Non-pigmented ciliary epithelial cell (primary cell): ENCODE results near the gene TRMT44.
"Not testable (repeated sequence)": the region's sequence is repeated elsewhere in the genome, so short reads cannot be mapped to it uniquely, and the experiment has no call there.

Experiments used
- DNase-seq: peaks from one replicate; pipeline ENCODE4 v3.0.0-alpha.2; 2010; ENCODE audit warnings: low read depth

Gene TRMT44

GRCh38 chr4:8469550-8469949 lies 29.0 kb downstream of the TRMT44 start:
- DNase-seq: no peak

DNA sequence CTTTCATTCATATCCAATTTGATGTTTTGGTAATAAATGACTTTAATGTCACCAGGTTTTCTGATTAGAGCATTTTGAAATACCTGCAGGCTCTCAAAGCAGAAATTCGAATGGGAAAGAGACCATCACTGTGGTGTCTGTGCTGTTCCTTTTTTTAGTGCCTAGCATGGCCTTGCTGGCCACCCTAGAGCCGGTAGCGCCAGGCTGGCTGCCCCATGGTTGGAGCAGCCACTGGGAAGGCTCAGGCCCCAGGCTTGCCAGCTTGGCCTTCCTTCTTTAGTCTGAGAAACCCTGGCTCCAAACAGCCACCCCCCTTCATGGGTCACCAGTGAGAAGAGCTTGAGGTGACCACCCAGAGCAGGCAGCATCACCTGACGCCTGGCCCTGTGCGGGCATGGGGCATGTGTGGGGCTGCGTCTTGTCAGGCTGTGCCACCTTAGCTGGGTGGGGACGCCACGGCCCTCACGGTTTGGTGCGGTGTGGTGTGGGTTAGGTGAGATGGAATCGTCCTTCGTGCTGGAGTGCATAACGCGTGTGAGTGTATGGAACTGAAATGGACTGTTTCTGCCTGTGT lies 30.0 kb downstream of the TRMT44 start:
- no peak for DNase-seq

DNA sequence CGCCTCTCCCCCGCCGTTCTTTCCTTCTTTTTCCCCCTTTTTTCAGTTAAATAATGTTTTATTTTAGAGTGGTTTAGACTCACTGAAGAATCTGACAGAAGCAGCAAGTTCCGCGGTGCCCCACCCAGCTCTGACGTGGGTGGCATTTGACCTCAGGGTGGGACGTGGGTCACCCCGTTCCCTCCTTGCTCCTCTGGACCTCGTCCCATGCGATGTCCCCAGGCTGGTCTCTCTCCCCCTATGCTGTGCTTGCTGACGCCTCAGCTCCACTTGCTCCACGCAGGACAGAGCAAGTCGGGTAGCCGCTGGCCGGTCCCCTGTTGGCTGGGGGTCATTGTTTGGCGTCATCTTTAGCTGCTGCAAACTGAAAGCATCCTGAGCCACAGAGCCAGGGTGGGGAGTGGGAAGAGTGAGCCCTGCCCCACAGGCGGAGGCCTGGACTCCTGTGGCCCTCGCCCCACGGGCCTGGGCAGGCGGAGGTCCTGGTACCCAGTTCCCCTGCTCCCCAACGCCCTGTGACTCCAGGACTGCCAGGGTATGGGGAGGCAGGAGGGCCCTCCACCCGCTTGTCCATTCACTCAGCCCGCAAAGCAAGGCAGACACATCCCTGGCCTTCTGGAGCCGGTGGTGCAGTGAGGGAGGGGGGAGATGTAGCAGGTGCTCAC lies 30.8 kb downstream of the TRMT44 start:
- DNase-seq: no peak

GRCh38 chr4:8472158-8472688 lies 31.6 kb downstream of the TRMT44 start:
- DNase-seq: no peak

GRCh38 chr4:8472689-8473197 lies 32.2 kb downstream of the TRMT44 start:
- peak; percentile 91 for DNase-seq

- no peak for DNase-seq
Observed at GRCh38 chr4:8473198-8473919, 32.8 kb downstream of the TRMT44 start.

- DNase-seq: no peak
Observed at GRCh38 chr4:8473920-8474590, 33.5 kb downstream of the TRMT44 start.

- DNase-seq: no peak
Observed at GRCh38 chr4:8474856-8475255, 34.3 kb downstream of the TRMT44 start.

DNA sequence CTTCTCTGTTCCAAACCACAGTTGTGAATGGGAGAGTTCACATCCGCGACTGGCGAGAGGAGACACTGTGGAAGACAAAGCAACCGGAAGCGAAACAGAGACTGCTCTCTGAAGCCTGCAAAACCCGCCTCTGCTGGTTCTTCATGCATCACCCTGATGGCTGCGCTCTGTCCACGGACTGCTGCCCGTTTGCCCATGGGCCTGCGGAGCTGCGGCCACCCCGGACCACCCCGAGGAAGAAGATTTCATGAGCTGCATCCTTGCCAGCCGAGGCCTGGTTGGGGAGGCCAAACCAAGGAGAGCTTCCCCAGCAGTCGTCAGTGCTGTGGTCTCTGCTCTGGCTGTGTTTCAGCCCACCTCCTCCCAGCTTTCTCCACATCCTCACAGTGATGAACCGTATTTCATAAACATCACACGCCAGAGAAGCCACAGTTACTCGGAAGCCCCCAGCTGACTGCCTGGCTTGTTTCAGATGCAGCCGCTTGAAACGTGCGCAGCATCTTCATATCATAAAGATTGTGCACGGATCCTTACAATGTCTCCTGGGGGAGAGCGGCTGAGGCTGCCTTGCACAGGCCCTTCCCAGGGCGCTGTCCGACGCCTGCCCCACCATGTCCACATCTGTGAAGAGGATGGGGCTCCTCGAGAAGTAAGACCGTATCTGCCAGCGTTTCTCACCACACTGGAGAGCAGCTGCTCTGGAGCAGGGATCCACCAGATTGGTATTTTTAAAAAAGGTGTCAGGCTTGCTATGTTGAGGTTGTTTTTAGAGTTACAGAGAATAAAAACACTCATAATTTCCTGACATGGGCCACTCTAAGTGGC lies 35.4 kb downstream of the TRMT44 start:
- DNase-seq: no peak

DNA sequence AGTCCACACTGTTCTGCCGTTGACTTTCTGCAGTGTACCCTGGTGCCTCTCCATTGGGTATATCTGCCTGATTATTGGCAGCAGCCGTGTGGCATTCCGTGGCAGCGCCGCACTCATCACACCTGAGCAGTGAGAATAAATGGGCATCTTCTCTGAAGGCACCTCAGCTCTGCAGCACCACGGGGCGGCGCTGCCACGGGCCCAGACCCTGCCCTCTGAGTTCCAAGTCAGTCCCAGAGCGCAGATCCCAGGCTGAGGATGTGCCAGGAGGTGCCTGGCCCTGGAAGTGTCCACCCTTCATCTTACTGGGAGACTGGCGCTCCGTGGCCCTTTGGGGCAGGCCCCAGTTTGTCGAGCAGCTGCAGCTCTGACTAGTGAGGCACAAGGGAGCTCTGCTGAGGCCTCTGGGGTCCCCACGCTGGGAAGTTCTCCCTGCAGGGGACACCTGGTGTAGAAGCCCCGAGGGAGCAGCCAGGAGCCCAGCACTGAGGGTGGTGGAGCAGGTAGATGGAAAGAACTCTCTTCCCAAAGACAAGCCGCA lies 36.6 kb downstream of the TRMT44 start:
- no peak for DNase-seq

DNA sequence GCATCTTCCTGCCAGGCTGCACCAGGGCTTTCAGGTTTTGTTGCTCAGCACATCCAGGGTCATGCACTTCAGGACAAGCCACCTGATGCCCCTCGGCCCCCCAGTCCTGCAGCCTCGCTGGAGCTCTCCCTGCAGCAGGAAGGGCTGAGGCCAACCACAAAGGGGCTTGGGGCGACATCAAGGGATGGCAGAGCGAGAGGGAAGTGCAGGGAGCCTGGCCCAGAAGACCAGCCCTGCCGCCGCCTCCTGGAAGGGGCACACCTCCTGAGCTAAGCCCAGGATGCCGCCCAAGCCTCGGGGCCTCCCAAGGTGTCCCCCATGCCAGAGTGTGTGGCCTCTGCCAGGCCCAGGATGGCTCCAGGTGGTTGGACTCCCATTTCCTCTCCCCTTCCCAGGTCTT lies 37.1 kb downstream of the TRMT44 start:
- no peak for DNase-seq

GRCh38 chr4:8478371-8478770 lies 37.8 kb downstream of the TRMT44 start:
- DNase-seq: no peak

DNA sequence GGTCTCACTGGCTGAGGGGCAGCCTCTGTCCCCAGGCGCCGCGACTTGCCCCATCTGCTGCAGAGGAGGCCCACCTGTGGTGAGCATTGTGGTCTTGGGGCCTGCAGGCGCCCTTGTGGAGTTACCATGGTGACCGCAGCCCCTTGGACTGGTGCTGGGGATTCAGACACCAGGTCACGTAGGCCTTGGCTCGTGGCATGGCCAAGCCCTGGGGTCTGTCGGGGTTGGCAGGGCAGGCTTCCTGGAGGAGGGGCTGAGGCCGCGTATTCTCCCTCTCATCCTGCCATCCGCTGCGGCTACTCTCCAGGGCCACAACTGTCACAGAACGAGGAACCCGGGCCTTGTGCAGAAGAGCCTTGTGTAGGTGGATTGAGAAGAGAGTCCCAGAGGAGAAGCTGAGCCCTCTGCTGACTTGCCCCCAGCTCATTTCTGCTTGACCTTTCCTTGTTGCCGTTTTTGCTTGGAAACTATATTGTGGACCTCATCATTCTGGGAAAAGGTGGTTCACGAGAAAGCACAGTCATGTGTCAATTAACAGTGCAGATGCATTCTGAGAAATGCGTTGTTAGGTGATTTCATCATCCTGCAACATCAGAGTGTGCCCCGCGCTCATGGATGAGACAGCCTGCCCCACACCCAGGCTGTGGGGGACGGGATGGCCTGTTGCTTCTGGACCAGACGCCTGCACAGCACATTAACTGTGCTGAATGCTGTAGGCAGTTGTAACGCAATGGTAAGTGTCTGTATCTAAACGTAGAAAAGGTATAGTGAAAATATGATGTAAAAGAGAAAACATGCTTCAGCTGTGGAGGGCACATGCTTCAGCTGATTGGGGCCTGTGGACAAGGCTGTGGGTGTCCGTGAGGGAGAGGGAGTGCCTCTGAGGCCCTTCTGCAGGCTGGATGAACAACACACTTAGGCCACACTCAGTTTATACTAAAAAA lies 38.5 kb downstream of the TRMT44 start:
- no peak for DNase-seq

DNA sequence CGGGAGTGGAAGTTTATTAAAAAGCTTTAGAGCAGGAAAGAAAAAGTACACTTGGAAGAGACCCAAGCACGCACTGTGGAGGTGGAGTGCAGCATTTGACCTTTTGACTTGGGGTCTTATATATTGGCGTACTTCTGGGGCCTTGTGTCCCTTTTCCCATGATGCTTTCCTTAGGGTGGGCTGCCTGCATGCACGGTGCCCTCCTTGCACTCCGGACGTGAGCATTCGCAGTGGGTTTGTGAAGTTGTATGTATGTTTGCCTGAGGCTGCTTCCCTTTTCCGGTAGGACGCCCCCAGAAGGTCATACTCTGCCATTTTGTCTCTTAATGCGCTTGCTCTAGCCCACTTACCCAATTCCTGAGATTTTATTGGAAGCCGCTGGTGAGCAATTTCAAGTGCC lies 39.6 kb downstream of the TRMT44 start:
- DNase-seq: no peak

DNA sequence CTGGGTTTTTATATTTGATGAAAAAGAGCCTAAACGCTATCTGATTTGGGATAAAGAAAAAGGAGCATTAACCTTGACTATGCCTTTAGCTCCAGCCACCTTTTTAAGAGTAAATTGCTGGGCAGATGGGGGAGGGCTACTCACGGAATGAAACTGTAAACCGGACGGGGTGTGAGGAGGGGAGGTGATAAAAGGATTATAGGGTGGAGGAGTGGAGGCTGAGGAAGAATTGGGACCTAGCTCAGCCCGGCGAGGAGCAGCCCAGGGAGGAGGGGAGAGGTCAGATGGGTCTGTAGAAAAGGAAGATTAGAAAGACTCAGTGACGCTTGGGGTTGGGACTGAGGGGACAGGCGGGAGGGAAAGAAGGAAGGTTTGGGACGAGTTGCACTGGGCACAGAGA lies 46.1 kb downstream of the TRMT44 start:
- not testable (repeated sequence) for DNase-seq

GRCh38 chr4:8488791-8489369 lies 48.3 kb downstream of the TRMT44 start:
- DNase-seq: no peak

DNA sequence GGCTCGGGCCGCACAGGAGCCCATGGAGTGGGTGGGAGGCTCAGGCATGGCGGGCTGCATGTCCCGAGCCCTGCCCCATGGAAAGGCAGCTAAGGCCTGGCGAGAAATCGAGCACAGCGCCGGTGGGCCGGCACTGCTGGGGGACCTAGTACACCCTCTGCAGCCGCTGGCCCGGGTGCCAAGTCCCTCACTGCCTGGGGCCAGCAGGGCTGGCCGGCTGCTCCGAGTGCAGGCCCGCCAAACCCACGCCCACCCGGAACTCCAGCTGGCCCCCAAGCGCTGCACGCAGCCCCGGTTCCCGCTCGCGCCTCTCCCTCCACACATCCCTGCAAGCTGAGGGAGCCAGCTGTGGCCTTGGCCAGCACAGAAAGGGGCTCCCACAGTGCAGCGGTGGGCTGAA lies 50.9 kb downstream of the TRMT44 start:
- not testable (repeated sequence) for DNase-seq

DNA sequence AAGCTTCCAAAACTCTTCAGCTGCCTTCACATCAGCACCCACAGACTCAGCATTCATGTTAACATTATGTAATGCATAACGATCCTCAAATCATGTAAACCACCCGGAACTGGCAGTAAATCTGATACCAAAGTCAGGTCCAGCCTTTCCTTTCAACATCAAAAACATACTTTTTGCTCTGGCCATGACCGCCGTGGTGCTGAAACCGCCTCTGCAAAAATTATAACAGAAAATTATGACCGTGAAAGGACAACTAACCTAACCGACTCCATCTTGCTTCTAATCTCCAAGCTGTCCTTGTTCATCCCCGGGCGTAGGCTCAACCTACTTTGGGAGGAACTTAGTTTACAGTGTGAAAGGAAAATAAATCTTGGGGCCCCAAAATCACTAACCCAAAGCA lies 51.6 kb downstream of the TRMT44 start:
- no peak for DNase-seq

DNA sequence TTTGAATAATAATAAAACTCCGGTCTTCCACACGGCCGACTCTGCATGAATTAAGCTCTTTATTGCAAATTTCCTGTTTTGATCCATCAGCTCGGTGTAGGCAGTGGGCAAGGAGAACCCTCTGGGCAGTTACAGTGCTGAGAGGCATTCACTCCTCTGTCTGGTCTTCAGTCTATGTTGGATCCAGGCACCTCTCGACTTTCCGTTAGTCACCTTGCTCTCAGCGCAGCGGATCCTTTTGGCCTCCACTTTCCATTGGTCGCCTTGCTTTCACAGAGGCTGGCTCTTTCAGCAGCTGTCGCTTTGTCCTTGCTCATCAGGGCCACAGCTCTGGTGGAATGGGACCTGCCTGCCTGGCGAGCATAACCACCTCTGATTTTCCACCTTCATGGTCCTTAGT lies 52.9 kb downstream of the TRMT44 start:
- DNase-seq: no peak

- DNase-seq: no peak
Observed at GRCh38 chr4:8494218-8494617, 53.6 kb downstream of the TRMT44 start.
